ENCODE data around the gene LETMD1.

The LETMD1 gene

GRCh38 chr12:51017452-51017851, 30.7 kb upstream of the LETMD1 start:
- no peak for FAIRE-seq
- no peak for DNase-seq (ENCODE audit: insufficient read length, low spot score)
- TF ChIP-seq POLR2A (IDR thresholded peaks at IDR 0.05; ENCODE audit: low read depth, low read length) = no peak

- no peak for TF ChIP-seq POLR2A (IDR thresholded peaks at IDR 0.05; ENCODE audit: low read depth, low read length)
- no peak for FAIRE-seq
- DNase-seq (ENCODE audit: insufficient read length, low spot score) = no peak
These were observed 29.2 kb upstream of the LETMD1 start for GRCh38 chr12:51018956-51019355.

GRCh38 chr12:51019927-51020326, 28.2 kb upstream of the LETMD1 start:
- FAIRE-seq = no peak

GRCh38 chr12:51020448-51021182, 27.5 kb upstream of the LETMD1 start:
- TF ChIP-seq POLR2A (IDR thresholded peaks at IDR 0.05; ENCODE audit: low read depth, low read length) = no peak
- FAIRE-seq (no peak), DNase-seq (ENCODE audit: insufficient read length, low spot score) (no peak)

More at GRCh38 chr12:51019927-51020326, 28.2 kb upstream of the LETMD1 start:
- DNase-seq (ENCODE audit: insufficient read length, low spot score) = no peak
- TF ChIP-seq POLR2A (IDR thresholded peaks at IDR 0.05; ENCODE audit: low read depth, low read length) = no peak

GRCh38 chr12:51021694-51022093, 26.4 kb upstream of the LETMD1 start:
- no peak for FAIRE-seq
- no peak for TF ChIP-seq POLR2A (IDR thresholded peaks at IDR 0.05; ENCODE audit: low read depth, low read length)
- DNase-seq (ENCODE audit: insufficient read length, low spot score) = no peak

- no peak for TF ChIP-seq POLR2A (IDR thresholded peaks at IDR 0.05; ENCODE audit: low read depth, low read length)
- no peak for FAIRE-seq
These were observed 24.3 kb upstream of the LETMD1 start for GRCh38 chr12:51023625-51024382.

GRCh38 chr12:51025338-51025835, 22.7 kb upstream of the LETMD1 start:
- no peak for TF ChIP-seq POLR2A (IDR thresholded peaks at IDR 0.05; ENCODE audit: low read depth, low read length)
- no peak for FAIRE-seq
- no peak for DNase-seq (ENCODE audit: insufficient read length, low spot score)

More at GRCh38 chr12:51023625-51024382, 24.3 kb upstream of the LETMD1 start:
- no peak for DNase-seq (ENCODE audit: insufficient read length, low spot score)

- peak; percentile 59 for TF ChIP-seq POLR2A (IDR thresholded peaks at IDR 0.05; ENCODE audit: low read depth, low read length)
- DNase-seq (ENCODE audit: insufficient read length, low spot score) (peak; percentile 94), FAIRE-seq (peak; percentile 80)
These were observed 22.1 kb upstream of the LETMD1 start, which contains the start of gene SLC11A2 for GRCh38 chr12:51025836-51026638. Gene SLC11A2, minus strand, starts transcription at chr12:51026384. Its CDS starts 15,656 bp downstream, at chr12:51010728.

GRCh38 chr12:51027342-51027835, 20.7 kb upstream of the LETMD1 start:
- TF ChIP-seq POLR2A (IDR thresholded peaks at IDR 0.05; ENCODE audit: low read depth, low read length) = no peak
- DNase-seq (ENCODE audit: insufficient read length, low spot score) (no peak), FAIRE-seq (no peak)

- no peak for TF ChIP-seq POLR2A (IDR thresholded peaks at IDR 0.05; ENCODE audit: low read depth, low read length)
- DNase-seq (ENCODE audit: insufficient read length, low spot score) (peak; percentile 35), FAIRE-seq (no peak)
These were observed 19.9 kb upstream of the LETMD1 start for GRCh38 chr12:51028126-51028812.

- no peak for TF ChIP-seq POLR2A (IDR thresholded peaks at IDR 0.05; ENCODE audit: low read depth, low read length)
- DNase-seq (ENCODE audit: insufficient read length, low spot score) (no peak), FAIRE-seq (no peak)
These were observed 19.3 kb upstream of the LETMD1 start for GRCh38 chr12:51028813-51029150.

GRCh38 chr12:51033048-51033447, 15.1 kb upstream of the LETMD1 start:
- no peak for TF ChIP-seq POLR2A (IDR thresholded peaks at IDR 0.05; ENCODE audit: low read depth, low read length)
- FAIRE-seq = no peak

GRCh38 chr12:51033457-51034089, 14.6 kb upstream of the LETMD1 start:
- DNase-seq (ENCODE audit: insufficient read length, low spot score) (no peak), FAIRE-seq (no peak)

More at GRCh38 chr12:51033048-51033447, 15.1 kb upstream of the LETMD1 start:
- no peak for DNase-seq (ENCODE audit: insufficient read length, low spot score)

More at GRCh38 chr12:51033457-51034089, 14.6 kb upstream of the LETMD1 start:
- TF ChIP-seq POLR2A (IDR thresholded peaks at IDR 0.05; ENCODE audit: low read depth, low read length) = no peak
